Mononuclear cell (primary cell): ENCODE results near the gene VAPB. TPM values are rescaled to one million over a fixed set of nuclear protein-coding genes. Genes with fewer than 3 reads are reported as not detected.

ENCODE experiments used
- H3K27me3 ChIP-seq: 2 replicates; pipeline ENCODE4 v1.6.0; 2011; ENCODE audit warnings: low read length, control low read depth; ENCODE audit not compliant: insufficient read depth
- H3K4me1 ChIP-seq: 2 replicates; pipeline ENCODE4 v1.5.1; 2011; ENCODE audit warnings: mild to moderate bottlenecking, low read length, control low read depth; ENCODE audit not compliant: insufficient read depth
- H3K4me3 ChIP-seq: 2 replicates; pipeline ENCODE4 v1.5.1; 2011; ENCODE audit warnings: mild to moderate bottlenecking, low read length, moderate library complexity
- H3K9me3 ChIP-seq: 2 replicates; pipeline ENCODE4 v1.5.1; 2011; ENCODE audit warnings: low read depth, mild to moderate bottlenecking, control low read depth, low read length
- total RNA-seq: library from RNA; depleted of rRNA; stranded (reverse); fragments of >200 nt; gene quantifications from one replicate; pipeline ENCODE4 v1.2.3, GENCODE V29; 2012

The VAPB gene
- total RNA-seq, 1 donor, result 10.5 TPM

- no peaks in the 10 kb centered on the region for H3K9me3 ChIP-seq
Observed at GRCh38 chr20:58432186-58432954, 43.3 kb downstream of the VAPB start.

GRCh38 chr20:58433029-58433647, 44.1 kb downstream of the VAPB start:
- H3K9me3 ChIP-seq, result no peaks in the 10 kb centered on the region
- H3K4me3 ChIP-seq, result no peak overlapping the region
- peaks cover 12% of the 10 kb centered on the region for H3K4me1 ChIP-seq
- H3K27me3 ChIP-seq, result no peaks in the 10 kb centered on the region

More at GRCh38 chr20:58432186-58432954, 43.3 kb downstream of the VAPB start:
- H3K27me3 ChIP-seq, result no peaks in the 10 kb centered on the region
- no peak overlapping the region for H3K4me3 ChIP-seq
- peaks cover 9% of the 10 kb centered on the region for H3K4me1 ChIP-seq

- Histone ChIP-seq H3K4me1 (peaks cover 12% of the 10 kb centered on the region), H3K9me3 (no peaks in the 10 kb centered on the region), H3K27me3 (no peaks in the 10 kb centered on the region), H3K4me3 (no peak overlapping the region)
Observed at GRCh38 chr20:58433759-58434158, 44.7 kb downstream of the VAPB start.

DNA sequence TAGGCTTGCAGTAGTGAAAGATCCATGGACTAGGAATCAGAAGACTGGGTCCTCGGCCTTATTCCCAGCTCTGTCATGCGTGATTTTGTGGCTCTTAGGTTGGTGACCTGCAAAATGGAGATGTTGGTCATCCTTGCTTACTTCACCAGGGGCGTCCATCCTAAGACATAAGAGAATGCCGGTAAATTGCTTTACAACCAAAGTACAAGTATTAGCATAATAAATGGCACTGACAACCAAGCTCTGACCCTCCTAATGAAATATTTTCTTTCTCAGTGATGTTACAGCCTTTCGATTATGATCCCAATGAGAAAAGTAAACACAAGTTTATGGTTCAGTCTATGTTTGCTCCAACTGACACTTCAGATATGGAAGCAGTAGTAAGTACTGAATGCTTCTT, 45.3 kb downstream of the VAPB start:
- Histone ChIP-seq H3K27me3 (no peaks in the 10 kb centered on the region), H3K4me3 (no peak overlapping the region), H3K9me3 (no peaks in the 10 kb centered on the region), H3K4me1 (peaks cover 12% of the 10 kb centered on the region)

- H3K4me1 ChIP-seq, result peaks cover 12% of the 10 kb centered on the region
- no peak overlapping the region for H3K4me3 ChIP-seq
- no peaks in the 10 kb centered on the region for H3K9me3 ChIP-seq
- H3K27me3 ChIP-seq, result no peaks in the 10 kb centered on the region
Observed at GRCh38 chr20:58435237-58435636, 46.2 kb downstream of the VAPB start.

DNA sequence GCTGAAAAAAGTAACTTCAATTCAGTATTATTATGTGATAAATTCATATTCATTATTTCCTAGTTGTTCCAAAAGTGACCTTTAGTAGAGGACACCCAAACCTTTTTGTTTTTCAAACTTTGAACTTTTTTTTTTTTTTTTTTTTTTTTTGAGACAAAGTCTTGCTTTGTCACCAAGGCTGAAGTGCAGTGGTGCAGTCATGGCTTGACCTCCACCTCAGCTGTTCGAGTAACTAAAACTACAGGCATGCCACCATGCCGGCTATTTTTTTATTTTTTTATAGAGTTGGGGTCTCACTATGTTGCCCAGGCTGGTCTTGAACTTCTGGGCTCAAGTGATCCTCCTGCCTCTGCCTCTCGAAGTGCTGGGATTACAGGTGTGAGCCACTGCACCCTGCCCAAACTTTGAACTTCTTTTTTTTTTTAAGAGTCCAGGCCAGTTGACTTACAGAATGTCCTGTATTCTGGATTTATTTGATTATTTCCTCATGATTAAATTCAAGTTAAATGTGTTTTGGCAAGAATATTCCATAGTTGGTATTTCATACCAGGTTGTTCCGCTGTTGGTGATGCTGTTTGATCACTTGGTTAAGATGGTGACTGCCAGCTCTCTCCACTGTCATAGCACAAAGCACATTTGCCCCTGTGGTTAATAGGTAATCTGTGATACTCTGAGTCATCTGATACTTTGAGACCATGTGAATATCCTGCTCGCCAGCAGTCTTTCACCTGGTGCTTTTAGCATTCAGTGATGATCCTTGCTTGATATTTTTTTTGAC, 48.0 kb downstream of the VAPB start:
- H3K9me3 ChIP-seq, result no peaks in the 10 kb centered on the region
- H3K27me3 ChIP-seq, result no peaks in the 10 kb centered on the region
- H3K4me1 ChIP-seq, result peaks cover 12% of the 10 kb centered on the region
- H3K4me3 ChIP-seq, result no peak overlapping the region

DNA sequence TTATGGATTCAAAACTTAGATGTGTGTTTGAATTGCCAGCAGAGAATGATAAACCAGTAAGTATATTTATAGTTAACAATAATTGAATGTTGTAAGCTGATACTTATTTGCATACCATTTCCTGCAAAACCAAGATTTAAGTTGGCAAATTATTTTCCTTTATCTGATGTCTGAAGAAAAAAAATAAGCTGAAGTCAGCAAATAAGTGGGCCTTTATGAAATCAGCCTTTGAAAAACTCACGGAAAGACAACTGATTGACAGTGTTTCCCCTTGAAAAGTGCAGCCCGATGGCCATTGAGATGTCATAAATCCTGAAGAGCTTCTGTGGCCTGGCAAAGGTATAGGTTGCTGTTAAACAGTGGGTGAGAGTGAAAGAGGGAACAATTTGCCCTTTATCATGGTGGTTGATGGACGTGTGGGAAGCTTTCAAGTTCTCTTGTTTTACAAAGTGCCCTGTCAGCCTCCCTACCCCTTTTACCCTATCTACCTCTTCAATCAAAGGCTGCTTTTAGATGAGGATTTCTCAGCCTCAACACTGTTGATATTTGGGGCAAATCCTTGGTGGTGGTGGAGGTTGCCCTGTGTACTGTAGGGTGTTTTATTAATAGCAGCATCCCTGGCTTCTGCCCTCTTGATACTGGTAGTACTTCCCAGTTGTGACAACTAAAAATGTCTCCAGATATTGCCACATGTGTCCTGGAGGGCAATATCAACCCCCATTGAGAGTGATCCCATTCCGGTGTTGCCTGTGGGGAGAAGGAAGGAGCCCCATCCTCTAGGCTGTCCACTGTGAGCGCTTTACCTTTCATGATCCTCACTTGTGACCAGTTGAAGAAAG, 50.2 kb downstream of the VAPB start:
- H3K4me3 ChIP-seq, result no peak overlapping the region
- H3K4me1 ChIP-seq, result peaks cover 3% of the 10 kb centered on the region
- H3K9me3 ChIP-seq, result no peaks in the 10 kb centered on the region
- H3K27me3 ChIP-seq, result no peaks in the 10 kb centered on the region

GRCh38 chr20:58440021-58440767, 51.2 kb downstream of the VAPB start:
- H3K4me1 ChIP-seq, result peaks cover 3% of the 10 kb centered on the region
- no peaks in the 10 kb centered on the region for H3K27me3 ChIP-seq
- no peaks in the 10 kb centered on the region for H3K9me3 ChIP-seq
- H3K4me3 ChIP-seq, result no peak overlapping the region

DNA sequence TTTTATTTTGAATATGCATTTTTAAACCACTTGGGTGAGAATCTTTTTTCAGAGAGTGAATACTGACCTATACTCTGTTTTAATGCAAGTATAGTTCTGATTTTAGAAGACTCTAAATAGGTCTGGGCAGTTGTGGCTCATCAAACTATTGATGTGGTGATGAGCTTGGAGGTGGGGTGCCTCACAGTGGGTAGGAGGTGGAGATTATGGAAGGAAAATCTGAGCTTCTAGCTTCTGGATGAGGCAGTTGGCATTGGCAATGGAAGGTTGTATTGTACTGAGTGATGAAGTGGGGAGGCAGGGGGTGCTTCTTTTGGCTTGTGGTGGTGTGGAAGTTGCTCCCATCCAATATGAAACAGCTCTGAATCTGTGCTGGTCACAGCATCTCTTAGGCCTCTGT, 52.7 kb downstream of the VAPB start:
- no peak overlapping the region for H3K4me3 ChIP-seq
- H3K9me3 ChIP-seq, result no peaks in the 10 kb centered on the region
- no peaks in the 10 kb centered on the region for H3K27me3 ChIP-seq
- peaks cover 3% of the 10 kb centered on the region for H3K4me1 ChIP-seq

- H3K4me3 ChIP-seq, result no peak overlapping the region
Observed at GRCh38 chr20:58444746-58445255, 55.8 kb downstream of the VAPB start.

GRCh38 chr20:58446264-58446959, 57.4 kb downstream of the VAPB start:
- Histone ChIP-seq H3K4me1 (no peaks in the 10 kb centered on the region), H3K9me3 (no peaks in the 10 kb centered on the region), H3K4me3 (no peak overlapping the region), H3K27me3 (no peaks in the 10 kb centered on the region)

More at GRCh38 chr20:58444746-58445255, 55.8 kb downstream of the VAPB start:
- no peaks in the 10 kb centered on the region for H3K27me3 ChIP-seq
- no peaks in the 10 kb centered on the region for H3K4me1 ChIP-seq
- no peaks in the 10 kb centered on the region for H3K9me3 ChIP-seq

DNA sequence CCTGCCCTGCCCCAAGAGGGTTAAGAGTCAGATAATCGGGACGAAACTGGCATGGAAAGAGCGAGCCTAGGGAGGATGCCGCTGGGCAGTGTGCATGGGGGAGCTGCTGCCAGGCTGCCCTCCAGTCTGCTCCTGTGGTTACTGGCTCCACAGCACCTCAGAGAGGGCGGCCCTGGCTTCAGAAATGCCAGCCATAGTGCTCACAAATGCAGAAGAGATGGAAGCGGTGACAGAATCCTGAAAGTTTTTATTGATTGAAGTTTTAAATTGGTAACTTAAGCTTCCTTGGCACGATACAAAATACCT, 57.9 kb downstream of the VAPB start:
- H3K4me1 ChIP-seq, result no peaks in the 10 kb centered on the region
- no peaks in the 10 kb centered on the region for H3K9me3 ChIP-seq
- no peaks in the 10 kb centered on the region for H3K27me3 ChIP-seq
- no peak overlapping the region for H3K4me3 ChIP-seq

DNA sequence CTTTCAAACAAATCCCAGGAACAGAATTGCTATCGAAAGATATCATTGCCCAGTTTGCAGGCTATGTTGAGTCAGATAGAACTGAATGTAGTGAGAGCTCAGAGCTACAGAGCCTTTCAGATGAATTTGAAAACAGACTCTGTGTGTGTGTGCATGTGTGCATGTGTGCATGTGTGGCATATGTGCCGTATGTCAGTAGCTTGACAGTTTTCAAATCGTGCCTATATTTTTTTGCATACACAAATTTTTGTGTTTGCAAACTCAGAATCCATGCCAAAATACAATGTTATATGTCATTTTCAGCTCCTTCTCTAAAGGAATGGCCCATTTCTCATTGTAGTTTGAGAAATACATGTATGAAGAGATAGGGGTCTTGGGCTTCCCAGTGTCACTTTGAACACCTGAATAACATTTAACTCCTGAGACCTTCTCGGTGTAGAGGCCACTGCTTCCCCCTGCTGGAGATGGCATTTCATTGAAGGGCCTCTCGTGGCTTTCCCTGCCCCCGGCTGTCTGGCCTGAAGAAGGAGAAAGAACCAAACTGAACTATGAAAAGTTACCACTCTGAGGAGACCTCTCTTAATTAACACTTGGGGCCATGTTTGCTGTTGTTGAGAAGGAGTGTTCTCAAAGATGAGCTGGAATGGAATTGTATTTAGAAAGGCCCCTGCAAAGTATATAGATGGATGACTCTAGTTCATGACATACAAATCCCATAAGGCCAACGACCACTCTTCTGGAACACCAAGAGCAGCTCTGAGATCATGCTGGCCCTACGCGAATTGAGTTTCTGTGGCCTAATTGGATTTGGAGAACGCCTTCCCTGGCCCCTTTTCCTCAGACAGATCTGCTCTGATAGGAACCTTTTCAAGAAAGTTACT, 58.7 kb downstream of the VAPB start:
- Histone ChIP-seq H3K4me1 (no peaks in the 10 kb centered on the region), H3K27me3 (no peaks in the 10 kb centered on the region), H3K9me3 (no peaks in the 10 kb centered on the region), H3K4me3 (no peak overlapping the region)
